H1 (cell line): ENCODE data around the gene PTPRCAP. TPM values are rescaled to one million over a fixed set of nuclear protein-coding genes. Genes with fewer than 3 reads are reported as not detected.
A peak's percentile ranks its signal among the peaks of the same experiment; 100 is the strongest.

ENCODE experiments used
- CTCF ChIA-PET: fragments of 300-600 bp; sonication (Branson Sonifier 250); formaldehyde crosslinking; loops from one replicate; lab custom pipeline; 2021; ENCODE audit not compliant: partially characterized antibody; lab: Charles Lee
- POLR2A ChIA-PET: fragments of 300-600 bp; sonication (Branson Sonifier 250); formaldehyde crosslinking; loops from one replicate; lab custom pipeline; 2021; ENCODE audit warnings: inconsistent platforms; ENCODE audit not compliant: partially characterized antibody; lab: Charles Lee
- DNase-seq, 2 experiments: peaks; one replicate each; pipeline versions ENCODE4 v3.0.0 to v3.0.0-alpha.2; 2010 to 2022; ENCODE audit warnings: low spot score in 2 of 2, low read depth in 1 of 2, mixed read lengths in 1 of 2
- FAIRE-seq: peaks from 2 replicates; lab custom pipeline; 2011; peaks lifted over from hg19 to GRCh38; lab: Jason Lieb, UNC
- H2AFZ ChIP-seq: 2 replicates; pipeline ENCODE4 v1.8.1; 2012; ENCODE audit warnings: low read length, inconsistent platforms
- H2AK5ac ChIP-seq: 2 replicates; pipeline ENCODE4 v1.6.1; 2013; ENCODE audit warnings: low read depth, low read length
- H2BK120ac ChIP-seq: replicated peaks from 2 replicates; pipeline ENCODE3; 2013; ENCODE audit warnings: low read depth, low read length, inconsistent platforms
- H2BK12ac ChIP-seq: 2 replicates; pipeline ENCODE4 v1.6.1; 2013; ENCODE audit warnings: low read depth, low read length
- H2BK15ac ChIP-seq: 2 replicates; pipeline ENCODE4 v1.6.1; 2013; ENCODE audit warnings: low read length
- H2BK20ac ChIP-seq: 2 replicates; pipeline ENCODE4 v1.6.1; 2013; ENCODE audit warnings: low read length
- H2BK5ac ChIP-seq: 2 replicates; pipeline ENCODE4 v1.6.1; 2013; ENCODE audit warnings: low read depth, low read length
- H3K14ac ChIP-seq: 2 replicates; pipeline ENCODE4 v1.6.1; 2013; ENCODE audit warnings: inconsistent platforms; ENCODE audit not compliant: insufficient read length
- H3K18ac ChIP-seq: 2 replicates; pipeline ENCODE4 v1.6.1; 2013; ENCODE audit warnings: low read length; ENCODE audit errors: extremely low read depth
- H3K23ac ChIP-seq: 2 replicates; pipeline ENCODE4 v1.6.1; 2013; ENCODE audit warnings: inconsistent platforms; ENCODE audit not compliant: insufficient read length
- H3K23me2 ChIP-seq: 2 replicates; pipeline ENCODE4 v1.6.1; 2013; ENCODE audit warnings: low read depth, low read length
- H3K27ac ChIP-seq: 2 replicates; pipeline ENCODE4 v1.6.1; 2011; ENCODE audit warnings: low read depth, low read length, inconsistent platforms
- H3K27me3 ChIP-seq, 4 experiments: replicated peaks in 1 of 4; 1 replicate in 1 of 4; 2 replicates in 3 of 4; pipeline versions ENCODE4 v1.6.1 to v1.8.1; 2011 to 2013; ENCODE audit warnings: low read length in 3 of 4, mild to moderate bottlenecking in 3 of 4, inconsistent platforms in 2 of 4, mixed read lengths in 2 of 4, moderate library complexity in 1 of 4; ENCODE audit not compliant: control insufficient read depth in 3 of 4, insufficient read depth in 3 of 4; ENCODE audit errors: extremely low read depth in 1 of 4
- H3K36me3 ChIP-seq, 4 experiments: 2 replicates each; pipeline versions ENCODE4 v1.6.1 to v1.8.1; 2011 to 2013; ENCODE audit warnings: mild to moderate bottlenecking in 4 of 4, low read length in 3 of 4, moderate library complexity in 2 of 4, control low read depth in 1 of 4, inconsistent platforms in 1 of 4; ENCODE audit not compliant: insufficient read depth in 4 of 4, control insufficient read depth in 2 of 4
- H3K4ac ChIP-seq: replicated peaks from 2 replicates; pipeline ENCODE3; 2013; ENCODE audit warnings: low read length, low read depth, mixed read lengths, inconsistent platforms; ENCODE audit not compliant: insufficient read length
- H3K4me1 ChIP-seq, 4 experiments: replicated peaks in 1 of 4; 1 replicate in 1 of 4; 2 replicates in 3 of 4; pipeline versions ENCODE4 v1.6.1 to v1.8.1; 2011 to 2013; ENCODE audit warnings: low read length in 3 of 4, inconsistent platforms in 2 of 4, mixed read lengths in 1 of 4; ENCODE audit not compliant: insufficient read depth in 4 of 4, control insufficient read depth in 3 of 4
- H3K4me2 ChIP-seq, 2 experiments: 2 replicates each; pipeline versions ENCODE4 v1.6.1 to v1.8.1; 2011 to 2013; ENCODE audit warnings: low read depth in 2 of 2, low read length in 2 of 2, control low read depth in 1 of 2, inconsistent platforms in 1 of 2, mild to moderate bottlenecking in 1 of 2; ENCODE audit not compliant: insufficient read depth in 1 of 2
- H3K4me3 ChIP-seq, 4 experiments: fragments of 200-600, 300-600 bp in 1 of 4; sonication (generic), shearing (Covaris generic), sonication (Bioruptor Twin) in 1 of 4; 2 replicates each; pipeline versions ENCODE4 v1.5.1 to v1.8.1; 2011 to 2016; ENCODE audit warnings: low read length in 4 of 4, low read depth in 3 of 4, control low read depth in 2 of 4, inconsistent platforms in 2 of 4, mild to moderate bottlenecking in 2 of 4, mixed read lengths in 1 of 4, moderate library complexity in 1 of 4; ENCODE audit not compliant: insufficient read depth in 2 of 4; ENCODE audit errors: extremely low read depth in 1 of 4
- H3K56ac ChIP-seq: replicated peaks from 2 replicates; pipeline ENCODE3; 2013; ENCODE audit warnings: low read depth, mild to moderate bottlenecking, mixed read lengths, low read length, inconsistent platforms; ENCODE audit not compliant: insufficient read length
- H3K79me1 ChIP-seq: 2 replicates; pipeline ENCODE4 v1.6.1; 2013; ENCODE audit warnings: low read depth, low read length, control low read depth
- H3K79me2 ChIP-seq, 2 experiments: 2 replicates each; pipeline versions ENCODE4 v1.6.1 to v1.8.1; 2012 to 2013; ENCODE audit warnings: low read length in 2 of 2, mild to moderate bottlenecking in 2 of 2, inconsistent platforms in 1 of 2; ENCODE audit not compliant: insufficient read depth in 2 of 2, control insufficient read depth in 1 of 2
- H3K9ac ChIP-seq, 4 experiments: replicated peaks in 1 of 4; 1 replicate in 1 of 4; 2 replicates in 3 of 4; pipeline versions ENCODE4 v1.6.1 to v1.8.1; 2011 to 2013; ENCODE audit warnings: low read depth in 3 of 4, low read length in 3 of 4, control low read depth in 2 of 4, mild to moderate bottlenecking in 2 of 4, moderate library complexity in 2 of 4, inconsistent platforms in 1 of 4; ENCODE audit errors: extremely low read depth in 1 of 4
- H3K9me3 ChIP-seq, 2 experiments: 2 replicates each; pipeline versions ENCODE4 v1.6.1 to v1.8.1; 2012 to 2013; ENCODE audit warnings: mild to moderate bottlenecking in 2 of 2, moderate library complexity in 2 of 2, control low read depth in 1 of 2, inconsistent platforms in 1 of 2, low read depth in 1 of 2, low read length in 1 of 2, mixed read lengths in 1 of 2; ENCODE audit not compliant: insufficient read depth in 2 of 2
- H4K20me1 ChIP-seq, 2 experiments: replicated peaks in 1 of 2; 2 replicates each; pipeline versions ENCODE3 to v1.8.1; 2011 to 2013; ENCODE audit warnings: inconsistent platforms in 2 of 2, low read length in 2 of 2, mild to moderate bottlenecking in 1 of 2; ENCODE audit not compliant: insufficient read depth in 2 of 2, control insufficient read depth in 1 of 2
- H4K5ac ChIP-seq: 2 replicates; pipeline ENCODE4 v1.6.1; 2013; ENCODE audit warnings: low read length, low read depth, mixed read lengths, inconsistent platforms; ENCODE audit not compliant: insufficient read length
- H4K8ac ChIP-seq: 2 replicates; pipeline ENCODE4 v1.8.0; 2013; ENCODE audit warnings: mild to moderate bottlenecking, moderate library complexity, low read length, inconsistent platforms; ENCODE audit not compliant: insufficient read depth; ENCODE audit errors: extremely low read depth
- H4K91ac ChIP-seq: replicated peaks from 2 replicates; pipeline ENCODE3; 2013; ENCODE audit warnings: low read length, mixed read lengths, inconsistent platforms; ENCODE audit not compliant: insufficient read length
- ATF2 ChIP-seq: IDR thresholded peaks from 2 replicates; pipeline ENCODE4 v1.6.1; 2012; ENCODE audit warnings: low read length, inconsistent platforms
- BACH1 ChIP-seq: IDR thresholded peaks from 2 replicates; pipeline ENCODE4 v1.6.1; 2012; ENCODE audit warnings: low read length, improper control_type of control experiment
- BCL11A ChIP-seq, 2 experiments: IDR thresholded peaks; one replicate each; pipeline ENCODE4 v1.6.1; 2011; ENCODE audit warnings: low read depth in 2 of 2, low read length in 2 of 2, mild to moderate bottlenecking in 2 of 2
- CBX8 ChIP-seq: fragments of 300-800, 300-1000 bp; sonication (generic); IDR thresholded peaks from 2 replicates; pipeline ENCODE4 v1.7.1; 2016; ENCODE audit warnings: low read depth, low read length, borderline replicate concordance
- FOSL1 ChIP-seq: IDR thresholded peaks from 2 replicates; pipeline ENCODE4 v1.6.1; 2011; ENCODE audit warnings: mild to moderate bottlenecking, low read depth, low read length, moderate library complexity; ENCODE audit not compliant: insufficient read depth
- KDM4A ChIP-seq: IDR thresholded peaks from one replicate; pipeline ENCODE4 v1.7.1; 2012; ENCODE audit warnings: low read depth, mild to moderate bottlenecking, moderate library complexity, low read length, inconsistent platforms; ENCODE audit not compliant: severe bottlenecking
- RXRA ChIP-seq: IDR thresholded peaks from 2 replicates; pipeline ENCODE4 v1.6.1; 2011; ENCODE audit warnings: low read depth, mild to moderate bottlenecking, low read length, moderate library complexity; ENCODE audit not compliant: insufficient read depth
- TBP ChIP-seq: IDR thresholded peaks from 2 replicates; pipeline ENCODE4 v1.6.1; 2011; ENCODE audit warnings: low read depth, low read length, improper control_type of control experiment
- YY1 ChIP-seq: IDR thresholded peaks from 2 replicates; pipeline ENCODE4 v1.6.1; 2011; ENCODE audit warnings: low read depth, mild to moderate bottlenecking, low read length
- ZNF274 ChIP-seq: IDR thresholded peaks from 2 replicates; pipeline ENCODE4 v1.7.0; 2012; ENCODE audit warnings: low read length, borderline replicate concordance; ENCODE audit errors: extremely low read depth
- WGBS, 2 experiments: shearing (Covaris generic) in 1 of 2; methylation state at CpG; one replicate each; pipeline versions ENCODE4 v1.1.6 to v1.1.7; 2013 to 2015; ENCODE audit warnings: low lambda C conversion rate in 2 of 2, mixed read lengths in 2 of 2, inconsistent platforms in 1 of 2, low coverage in 1 of 2, missing lambda C conversion rate in 1 of 2; ENCODE audit not compliant: insufficient replicate concordance in 2 of 2, insufficient coverage in 1 of 2, insufficient read length in 1 of 2; ENCODE audit errors: extremely low coverage in 1 of 2, missing lambda C conversion rate in 1 of 2; 5-methylcytosine and 5-hydroxymethylcytosine counted together
- polyA plus RNA-seq, 7 experiments: library from polyadenylated mRNA; depleted of rRNA in 3 of 7; stranded (reverse) in 5 of 7; unstranded in 2 of 7; fragments of >200 nt in 5 of 7; fragments of 200-250 nt in 2 of 7; gene quantifications; 1 replicate in 5 of 7; 2 replicates in 1 of 7; 4 replicates in 1 of 7; pipeline versions ENCODE4 v1.2.1 to v1.2.3, GENCODE V29; 2011 to 2013; ENCODE audit warnings: missing spikeins in 2 of 7, mixed read lengths in 2 of 7
- total RNA-seq: library from RNA; stranded (reverse); fragmentation: NEBNext Ultra II Directional; extraction: Animal tissue kit (Norgen Biotek cat#: 25700); gene quantifications from 2 replicates; pipeline ENCODE4 v1.2.1, GENCODE V29; 2021
- TF ChIP-seq, protein P1 (sequence below): IDR thresholded peaks from 2 replicates; pipeline ENCODE4 v1.6.1; 2011; ENCODE audit warnings: low read depth, mild to moderate bottlenecking, low read length; ENCODE audit not compliant: insufficient read depth

The PTPRCAP gene
- total and polyA plus RNA-seq, 2 of the 8 experiments (the other 6 are each of a cell fraction or from before 2014, with no cell fraction given): 0.78 to 6.7 TPM

DNA sequence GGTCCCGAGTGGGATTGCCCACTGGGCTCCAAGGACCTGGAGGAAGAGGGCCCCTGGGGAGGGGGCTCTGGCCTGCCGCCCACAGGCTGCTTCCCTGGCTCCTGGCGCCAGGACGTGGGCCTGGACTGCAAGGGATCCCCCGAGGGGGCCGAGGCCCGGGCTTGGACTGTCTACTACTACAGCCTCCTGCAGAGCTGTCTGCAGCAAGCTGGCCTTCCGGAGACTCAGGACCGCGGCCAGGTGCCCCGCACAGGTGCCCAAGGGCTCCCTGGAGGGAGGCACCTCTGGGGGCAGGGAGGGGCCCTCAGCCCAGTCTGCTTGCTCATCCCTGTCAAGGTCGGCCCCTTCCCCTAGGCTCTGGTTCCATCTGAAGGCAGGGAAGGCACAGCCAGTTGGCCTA, 20.1 kb downstream of the PTPRCAP start:
- ChIA-PET CTCF (interaction anchor here (0.7 to 1.6 kb wide), 7 partner anchors 13 to 66 kb away, joined by 3 to 5 read pairs (median 4); partner anchors contain the start of genes PPP1CA, TBC1D10C and TMEM134), POLR2A (interaction anchor here (1.6 to 10.2 kb wide), 4 partner anchors 10 to 67 kb away, joined by 3 to 104 read pairs (median 4); partner anchors contain the start of genes PTPRCAP and TBC1D10C)
- Histone ChIP-seq H3K56ac (no peak overlapping the region), H4K20me1 (peaks cover 0 to 3% of the 10 kb centered on the region in 2 experiments), H3K4me2 (no peak overlapping the region), H3K23ac (no peak overlapping the region), H4K5ac (no peak overlapping the region), H3K9ac (no peak overlapping the region), H3K23me2 (peaks cover 12% of the 10 kb centered on the region; the same call in 1 of the 2 replicates), H3K36me3 (no peaks in the 10 kb centered on the region), H3K18ac (no peak overlapping the region), H3K4me1 (peaks cover 4 to 15% (median 11%) of the 10 kb centered on the region in 4 experiments), H3K14ac (no peak overlapping the region), H3K4me3 (no peak overlapping the region), H3K27me3 (peaks cover 0 to 11% (median 7%) of the 10 kb centered on the region in 4 experiments; a peak in 5 of 7 replicates), H2BK12ac (no peak overlapping the region), H4K91ac (no peak overlapping the region), H3K79me2 (no peaks in the 10 kb centered on the region), H2AFZ (no peak overlapping the region), H2BK15ac (0 out of 2 replicates have a peak overlapping the region, but pooled peaks have one; percentile 46), H3K9me3 (no peaks in the 10 kb centered on the region), H3K4ac (peak overlapping the region; percentile 91), H2BK20ac (no peak overlapping the region), H3K79me1 (no peaks in the 10 kb centered on the region), H2BK120ac (no peak overlapping the region), H2AK5ac (no peak overlapping the region; the same call in 1 of the 2 replicates), H4K8ac (no peak overlapping the region), H2BK5ac (no peak overlapping the region), H3K27ac (no peak overlapping the region)
- FAIRE-seq (no peak), DNase-seq (no peak)
- WGBS, 2 experiments: 86% methylated on average over 12 of the region's 12 CpGs; no CpG with 5 or more reads in 1 of the 2 experiments
- no peak for TF ChIP-seq CBX8
- TF ChIP-seq YY1: no peak
- no peak for TF ChIP-seq ATF2
- TF ChIP-seq BACH1: no peak
- no peak for TF ChIP-seq RXRA
- no peak for TF ChIP-seq BCL11A (IDR thresholded peaks at IDR 0.05; ENCODE audit: low read depth in 2 of 2, low read length in 2 of 2)
- TF ChIP-seq, protein P1, sequence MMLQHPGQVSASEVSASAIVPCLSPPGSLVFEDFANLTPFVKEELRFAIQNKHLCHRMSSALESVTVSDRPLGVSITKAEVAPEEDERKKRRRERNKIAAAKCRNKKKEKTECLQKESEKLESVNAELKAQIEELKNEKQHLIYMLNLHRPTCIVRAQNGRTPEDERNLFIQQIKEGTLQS: no peak
- no peak for TF ChIP-seq FOSL1
- TF ChIP-seq KDM4A: no peak
- no peak for TF ChIP-seq ZNF274
- no peak for TF ChIP-seq TBP
